ENCODE results near the gene GRAP2.

DNA sequence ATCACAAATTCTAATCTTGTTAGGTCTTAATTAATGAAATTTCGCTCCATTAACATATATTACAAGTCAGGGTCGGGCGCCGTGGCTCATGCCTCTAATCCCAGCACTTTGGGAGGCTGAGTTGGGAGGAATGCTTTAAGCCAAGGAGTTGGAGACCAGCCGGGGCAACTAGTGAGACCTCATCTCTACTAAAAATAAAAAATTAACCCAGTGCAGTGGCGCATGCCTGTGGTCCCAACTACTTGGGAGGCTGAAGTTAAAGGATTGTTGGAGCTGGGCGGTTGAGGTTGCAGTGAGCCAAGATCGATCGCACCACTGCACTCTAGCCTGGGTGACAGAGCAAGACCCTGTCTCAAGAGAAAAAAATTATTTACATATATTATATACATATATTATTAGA is 61.2 kb downstream of the GRAP2 start:
- TF ChIP-seq, protein P1, sequence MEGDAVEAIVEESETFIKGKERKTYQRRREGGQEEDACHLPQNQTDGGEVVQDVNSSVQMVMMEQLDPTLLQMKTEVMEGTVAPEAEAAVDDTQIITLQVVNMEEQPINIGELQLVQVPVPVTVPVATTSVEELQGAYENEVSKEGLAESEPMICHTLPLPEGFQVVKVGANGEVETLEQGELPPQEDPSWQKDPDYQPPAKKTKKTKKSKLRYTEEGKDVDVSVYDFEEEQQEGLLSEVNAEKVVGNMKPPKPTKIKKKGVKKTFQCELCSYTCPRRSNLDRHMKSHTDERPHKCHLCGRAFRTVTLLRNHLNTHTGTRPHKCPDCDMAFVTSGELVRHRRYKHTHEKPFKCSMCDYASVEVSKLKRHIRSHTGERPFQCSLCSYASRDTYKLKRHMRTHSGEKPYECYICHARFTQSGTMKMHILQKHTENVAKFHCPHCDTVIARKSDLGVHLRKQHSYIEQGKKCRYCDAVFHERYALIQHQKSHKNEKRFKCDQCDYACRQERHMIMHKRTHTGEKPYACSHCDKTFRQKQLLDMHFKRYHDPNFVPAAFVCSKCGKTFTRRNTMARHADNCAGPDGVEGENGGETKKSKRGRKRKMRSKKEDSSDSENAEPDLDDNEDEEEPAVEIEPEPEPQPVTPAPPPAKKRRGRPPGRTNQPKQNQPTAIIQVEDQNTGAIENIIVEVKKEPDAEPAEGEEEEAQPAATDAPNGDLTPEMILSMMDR (IDR thresholded peaks at IDR 0.05): no peak
- TF ChIP-seq POLR2AphosphoS5 (IDR thresholded peaks at IDR 0.05; ENCODE audit: low read depth, low read length) (no peak), RAD21 (IDR thresholded peaks at IDR 0.05; ENCODE audit: low read length) (no peak), SMC3 (IDR thresholded peaks at IDR 0.05; ENCODE audit: low read depth, low read length) (no peak), ELF1 (IDR thresholded peaks at IDR 0.05) (no peak), RFX5 (IDR thresholded peaks at IDR 0.05; ENCODE audit: low read length) (no peak)
- TF ChIP-seq, protein P2, sequence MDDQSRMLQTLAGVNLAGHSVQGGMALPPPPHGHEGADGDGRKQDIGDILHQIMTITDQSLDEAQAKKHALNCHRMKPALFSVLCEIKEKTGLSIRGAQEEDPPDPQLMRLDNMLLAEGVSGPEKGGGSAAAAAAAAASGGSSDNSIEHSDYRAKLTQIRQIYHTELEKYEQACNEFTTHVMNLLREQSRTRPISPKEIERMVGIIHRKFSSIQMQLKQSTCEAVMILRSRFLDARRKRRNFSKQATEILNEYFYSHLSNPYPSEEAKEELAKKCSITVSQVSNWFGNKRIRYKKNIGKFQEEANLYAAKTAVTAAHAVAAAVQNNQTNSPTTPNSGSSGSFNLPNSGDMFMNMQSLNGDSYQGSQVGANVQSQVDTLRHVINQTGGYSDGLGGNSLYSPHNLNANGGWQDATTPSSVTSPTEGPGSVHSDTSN (IDR thresholded peaks at IDR 0.05): no peak
- TF ChIP-seq, protein P3, sequence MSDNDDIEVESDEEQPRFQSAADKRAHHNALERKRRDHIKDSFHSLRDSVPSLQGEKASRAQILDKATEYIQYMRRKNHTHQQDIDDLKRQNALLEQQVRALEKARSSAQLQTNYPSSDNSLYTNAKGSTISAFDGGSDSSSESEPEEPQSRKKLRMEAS (IDR thresholded peaks at IDR 0.05; ENCODE audit: low read depth): no peak
- TF ChIP-seq, protein P4, sequence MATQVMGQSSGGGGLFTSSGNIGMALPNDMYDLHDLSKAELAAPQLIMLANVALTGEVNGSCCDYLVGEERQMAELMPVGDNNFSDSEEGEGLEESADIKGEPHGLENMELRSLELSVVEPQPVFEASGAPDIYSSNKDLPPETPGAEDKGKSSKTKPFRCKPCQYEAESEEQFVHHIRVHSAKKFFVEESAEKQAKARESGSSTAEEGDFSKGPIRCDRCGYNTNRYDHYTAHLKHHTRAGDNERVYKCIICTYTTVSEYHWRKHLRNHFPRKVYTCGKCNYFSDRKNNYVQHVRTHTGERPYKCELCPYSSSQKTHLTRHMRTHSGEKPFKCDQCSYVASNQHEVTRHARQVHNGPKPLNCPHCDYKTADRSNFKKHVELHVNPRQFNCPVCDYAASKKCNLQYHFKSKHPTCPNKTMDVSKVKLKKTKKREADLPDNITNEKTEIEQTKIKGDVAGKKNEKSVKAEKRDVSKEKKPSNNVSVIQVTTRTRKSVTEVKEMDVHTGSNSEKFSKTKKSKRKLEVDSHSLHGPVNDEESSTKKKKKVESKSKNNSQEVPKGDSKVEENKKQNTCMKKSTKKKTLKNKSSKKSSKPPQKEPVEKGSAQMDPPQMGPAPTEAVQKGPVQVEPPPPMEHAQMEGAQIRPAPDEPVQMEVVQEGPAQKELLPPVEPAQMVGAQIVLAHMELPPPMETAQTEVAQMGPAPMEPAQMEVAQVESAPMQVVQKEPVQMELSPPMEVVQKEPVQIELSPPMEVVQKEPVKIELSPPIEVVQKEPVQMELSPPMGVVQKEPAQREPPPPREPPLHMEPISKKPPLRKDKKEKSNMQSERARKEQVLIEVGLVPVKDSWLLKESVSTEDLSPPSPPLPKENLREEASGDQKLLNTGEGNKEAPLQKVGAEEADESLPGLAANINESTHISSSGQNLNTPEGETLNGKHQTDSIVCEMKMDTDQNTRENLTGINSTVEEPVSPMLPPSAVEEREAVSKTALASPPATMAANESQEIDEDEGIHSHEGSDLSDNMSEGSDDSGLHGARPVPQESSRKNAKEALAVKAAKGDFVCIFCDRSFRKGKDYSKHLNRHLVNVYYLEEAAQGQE (IDR thresholded peaks at IDR 0.05; ENCODE audit: low read depth, low read length): no peak
